DND-41 (cell line): ENCODE measurements around the gene RAD51B.

Experiments used
- CTCF ChIP-seq: IDR thresholded peaks from 2 replicates; pipeline ENCODE4 v1.5.1; 2012; ENCODE audit warnings: borderline replicate concordance, low read length, moderate library complexity, mild to moderate bottlenecking; ENCODE audit not compliant: poor library complexity, severe bottlenecking; ENCODE audit errors: extremely low read depth
- EZH2 ChIP-seq: IDR thresholded peaks from 3 replicates; pipeline ENCODE4 v1.6.1; 2012; ENCODE audit warnings: borderline replicate concordance, low read depth, mild to moderate bottlenecking, moderate library complexity, low read length, inconsistent platforms; ENCODE audit not compliant: severe bottlenecking

DNA sequence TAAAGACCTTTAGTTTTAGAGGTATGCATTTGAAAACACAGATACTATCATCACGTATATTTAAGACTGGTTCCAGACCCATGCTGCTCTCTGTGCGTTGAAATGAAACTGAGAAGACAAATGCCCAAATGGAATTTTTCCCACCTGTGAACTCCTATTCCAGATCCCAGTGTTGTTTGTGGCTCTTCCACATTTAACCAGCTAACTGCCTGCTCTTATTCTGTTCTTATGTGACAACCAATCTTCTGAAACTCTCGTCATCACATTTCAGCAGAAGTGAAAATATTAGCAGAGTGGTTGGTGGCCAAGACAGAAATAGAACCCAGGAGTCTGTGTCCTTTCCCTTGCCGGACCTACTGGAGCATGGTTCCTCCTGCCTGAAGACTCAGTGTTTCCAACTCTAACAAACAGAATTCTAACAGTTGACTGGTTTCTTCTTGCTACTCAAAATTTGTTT, 460.2 kb downstream of the RAD51B start:
- TF ChIP-seq CTCF (no peak), EZH2 (no peak)
